ENCODE results near the gene RIOK3. TPM values are rescaled to one million over a fixed set of nuclear protein-coding genes. Genes with fewer than 3 reads are reported as not detected.

Gene RIOK3
- total RNA-seq, 1 experiment from 2014 or later, result 19.4 TPM

DNA sequence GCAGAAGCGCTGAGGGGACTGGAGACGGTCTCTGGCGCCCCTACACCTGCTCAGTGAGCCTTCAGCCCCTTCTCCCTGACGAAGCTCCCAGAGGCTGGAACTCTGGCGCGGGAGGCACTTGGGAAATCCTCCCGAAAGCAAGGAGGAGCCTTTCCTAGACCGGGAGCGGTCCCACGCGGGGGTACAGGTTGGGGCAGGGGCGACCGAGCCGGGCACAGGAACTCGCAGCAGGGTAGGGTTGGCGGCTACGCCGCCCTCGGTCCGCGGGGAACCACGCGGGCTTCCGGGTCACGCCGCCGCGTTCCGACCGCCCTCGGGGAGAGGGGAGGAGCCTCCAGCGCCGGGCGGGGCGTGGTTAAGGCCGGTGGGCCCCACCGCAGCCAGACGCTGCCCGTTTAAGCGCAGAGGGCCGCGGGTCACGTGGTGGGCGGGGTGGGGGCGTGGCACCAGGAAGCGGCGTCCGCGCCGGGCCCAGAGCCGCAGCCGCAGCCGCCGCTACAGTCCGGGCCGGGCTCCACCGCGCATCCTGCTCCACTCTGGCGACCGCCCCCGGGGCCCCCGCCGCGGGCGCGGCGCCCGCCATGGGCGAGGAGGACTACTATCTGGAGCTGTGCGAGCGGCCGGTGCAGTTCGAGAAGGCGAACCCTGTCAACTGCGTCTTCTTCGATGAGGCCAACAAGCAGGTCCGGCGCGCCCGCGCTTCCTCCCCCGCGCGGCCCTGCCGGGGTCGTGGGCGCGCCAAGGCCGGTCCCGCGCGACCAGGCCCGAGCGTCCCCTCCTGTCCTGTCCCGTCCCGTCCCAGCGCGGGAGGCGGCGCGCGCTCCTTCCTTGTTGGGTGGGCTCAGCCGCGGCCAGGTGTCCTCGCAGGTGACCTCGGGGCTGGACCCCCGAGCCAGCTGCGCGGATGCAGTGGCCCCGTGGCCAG lies 50.2 kb downstream of the RIOK3 start, which contains the start of gene RMC1 (continued):
- no peak for TF ChIP-seq TP53 (CRISPR knock-in tag; IDR thresholded peaks at IDR 0.05)

DNA sequence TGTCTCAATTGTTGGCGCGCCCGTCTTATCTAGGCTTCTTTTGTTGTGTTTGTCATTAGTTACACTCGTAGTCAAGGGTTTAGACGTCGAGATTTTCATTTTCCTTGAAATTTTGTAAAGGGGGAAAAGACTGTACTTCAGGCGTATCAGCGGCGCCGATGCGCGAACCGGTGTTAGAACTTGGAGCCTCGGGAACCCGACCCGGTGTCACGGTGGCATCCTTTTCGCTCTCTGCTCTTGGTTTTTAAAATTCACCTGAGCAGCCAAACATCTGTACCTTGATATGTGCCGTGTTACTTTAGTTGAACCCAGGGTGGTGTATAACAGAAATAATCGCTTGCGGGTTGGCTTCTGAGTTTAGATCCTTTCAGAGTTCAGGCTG lies 50.9 kb downstream of the RIOK3 start:
- no peak for DNase-seq (ENCODE audit: low spot score)
- CTCF ChIA-PET, result no interaction called here
- no peak overlapping the region for H3K27ac Mint-ChIP-seq

DNA sequence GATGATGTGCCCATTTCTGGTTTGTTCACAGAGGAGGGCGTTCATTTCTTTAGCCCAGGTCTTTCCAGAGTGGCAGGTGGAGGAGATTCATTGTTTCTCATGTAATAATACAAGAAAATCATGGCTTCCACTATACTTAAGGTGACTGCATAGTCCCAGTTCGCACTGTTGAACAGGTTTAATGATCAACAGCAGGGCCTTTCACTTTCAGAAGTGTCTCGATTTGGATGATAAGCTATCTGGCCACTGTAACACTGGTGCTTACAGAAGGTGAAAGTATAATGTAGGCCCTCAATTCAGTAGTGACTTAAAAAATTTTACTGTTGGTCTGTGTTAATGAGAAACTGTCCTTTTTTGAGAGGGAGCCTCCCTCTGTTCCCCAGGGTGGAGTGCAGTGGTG lies 51.6 kb downstream of the RIOK3 start:
- Mint-ChIP-seq H3K36me3 (peaks cover 7% of the 10 kb centered on the region), H3K27me3 (ENCODE audit: low read depth) (peaks cover 12% of the 10 kb centered on the region), H3K4me1 (peaks cover 21% of the 10 kb centered on the region), H3K9me3 (no peaks in the 10 kb centered on the region), H3K27ac (no peak overlapping the region), H3K4me3 (peak overlapping the region; percentile 96)
- POLR2A ChIA-PET, result no interaction called here
- ATAC-seq (no peak), DNase-seq (ENCODE audit: low spot score) (no peak)
- TF ChIP-seq ZNF416 (CRISPR knock-in tag; IDR thresholded peaks at IDR 0.05), result no peak
- TF ChIP-seq NR3C1 (CRISPR knock-in tag; conservative IDR thresholded peaks at IDR 0.05; ENCODE audit: low read depth), result no peak
- TF ChIP-seq GTF2I (CRISPR knock-in tag; conservative IDR thresholded peaks at IDR 0.05), result no peak
- TF ChIP-seq NR1H2 (CRISPR knock-in tag; IDR thresholded peaks at IDR 0.05), result no peak
- TF ChIP-seq, protein P1, sequence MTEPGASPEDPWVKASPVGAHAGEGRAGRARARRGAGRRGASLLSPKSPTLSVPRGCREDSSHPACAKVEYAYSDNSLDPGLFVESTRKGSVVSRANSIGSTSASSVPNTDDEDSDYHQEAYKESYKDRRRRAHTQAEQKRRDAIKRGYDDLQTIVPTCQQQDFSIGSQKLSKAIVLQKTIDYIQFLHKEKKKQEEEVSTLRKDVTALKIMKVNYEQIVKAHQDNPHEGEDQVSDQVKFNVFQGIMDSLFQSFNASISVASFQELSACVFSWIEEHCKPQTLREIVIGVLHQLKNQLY (CRISPR knock-in tag; IDR thresholded peaks at IDR 0.05), result no peak
- TF ChIP-seq E2F4 (CRISPR knock-in tag; IDR thresholded peaks at IDR 0.05; ENCODE audit: borderline replicate concordance, low read depth), result no peak
- no peak for TF ChIP-seq FOXK1 (CRISPR knock-in tag; IDR thresholded peaks at IDR 0.05)
- no peak for TF ChIP-seq ATF1 (CRISPR knock-in tag; IDR thresholded peaks at IDR 0.05)
- TF ChIP-seq ZNF263 (CRISPR knock-in tag; IDR thresholded peaks at IDR 0.05; ENCODE audit: low read depth), result no peak
- TF ChIP-seq SMAD3 (CRISPR knock-in tag; IDR thresholded peaks at IDR 0.05; ENCODE audit: borderline replicate concordance), result no peak
- TF ChIP-seq ZNF671 (CRISPR knock-in tag; IDR thresholded peaks at IDR 0.05), result no peak
- TF ChIP-seq TEAD1 (CRISPR knock-in tag; IDR thresholded peaks at IDR 0.05), result no peak
- TF ChIP-seq JAZF1 (CRISPR knock-in tag; IDR thresholded peaks at IDR 0.05), result no peak
- TF ChIP-seq ESRRA (CRISPR knock-in tag; IDR thresholded peaks at IDR 0.05; ENCODE audit: borderline replicate concordance), result no peak
- TF ChIP-seq IRF2 (CRISPR knock-in tag; IDR thresholded peaks at IDR 0.05; ENCODE audit: borderline replicate concordance, low read depth), result no peak
- TF ChIP-seq FOXP1 (CRISPR knock-in tag; IDR thresholded peaks at IDR 0.05; ENCODE audit: borderline replicate concordance), result no peak
- TF ChIP-seq, protein P2, sequence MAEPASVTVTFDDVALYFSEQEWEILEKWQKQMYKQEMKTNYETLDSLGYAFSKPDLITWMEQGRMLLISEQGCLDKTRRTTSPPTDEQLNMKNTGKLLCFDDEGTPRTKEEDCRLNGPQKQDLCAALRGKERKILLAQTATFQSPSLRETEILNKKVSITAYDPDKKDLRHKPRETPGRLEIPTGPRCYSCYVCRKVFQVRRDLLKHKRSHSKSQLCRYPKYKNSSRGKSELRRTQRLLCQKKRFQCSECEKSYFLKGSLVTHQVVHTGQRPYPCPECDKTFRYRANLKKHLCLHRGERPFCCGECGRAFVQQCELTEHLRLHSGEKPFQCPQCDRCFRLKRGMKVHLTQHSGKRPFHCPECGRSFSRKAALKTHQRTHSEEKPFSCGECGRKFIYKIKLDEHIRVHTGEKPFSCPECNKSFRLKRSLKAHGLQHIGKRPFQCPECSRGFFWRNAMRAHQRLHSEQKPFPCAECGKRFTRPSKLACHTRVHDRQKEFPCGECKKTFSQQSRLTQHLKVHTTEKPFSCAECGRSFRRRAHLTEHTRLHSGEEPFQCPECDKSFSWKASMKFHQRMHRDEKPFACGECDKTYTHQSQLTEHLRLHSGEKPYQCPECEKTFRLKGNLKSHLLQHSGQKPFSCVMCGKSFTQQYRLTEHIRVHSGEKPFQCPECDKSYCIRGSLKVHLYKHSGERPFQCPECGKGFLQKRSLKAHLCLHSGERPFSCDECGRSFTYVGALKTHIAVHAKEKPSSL (CRISPR knock-in tag; conservative IDR thresholded peaks at IDR 0.05), result no peak
- CTCF ChIA-PET, result no interaction called here

More for the DNA sequence above, 50.9 kb downstream of the RIOK3 start:
- Mint-ChIP-seq H3K4me3 (peak overlapping the region; percentile 96), H3K36me3 (peaks cover 7% of the 10 kb centered on the region), H3K27me3 (ENCODE audit: low read depth) (peaks cover 12% of the 10 kb centered on the region), H3K4me1 (peaks cover 21% of the 10 kb centered on the region), H3K9me3 (no peaks in the 10 kb centered on the region)
- POLR2A ChIA-PET, result no interaction called here
- no peak for ATAC-seq
- TF ChIP-seq, protein P3, sequence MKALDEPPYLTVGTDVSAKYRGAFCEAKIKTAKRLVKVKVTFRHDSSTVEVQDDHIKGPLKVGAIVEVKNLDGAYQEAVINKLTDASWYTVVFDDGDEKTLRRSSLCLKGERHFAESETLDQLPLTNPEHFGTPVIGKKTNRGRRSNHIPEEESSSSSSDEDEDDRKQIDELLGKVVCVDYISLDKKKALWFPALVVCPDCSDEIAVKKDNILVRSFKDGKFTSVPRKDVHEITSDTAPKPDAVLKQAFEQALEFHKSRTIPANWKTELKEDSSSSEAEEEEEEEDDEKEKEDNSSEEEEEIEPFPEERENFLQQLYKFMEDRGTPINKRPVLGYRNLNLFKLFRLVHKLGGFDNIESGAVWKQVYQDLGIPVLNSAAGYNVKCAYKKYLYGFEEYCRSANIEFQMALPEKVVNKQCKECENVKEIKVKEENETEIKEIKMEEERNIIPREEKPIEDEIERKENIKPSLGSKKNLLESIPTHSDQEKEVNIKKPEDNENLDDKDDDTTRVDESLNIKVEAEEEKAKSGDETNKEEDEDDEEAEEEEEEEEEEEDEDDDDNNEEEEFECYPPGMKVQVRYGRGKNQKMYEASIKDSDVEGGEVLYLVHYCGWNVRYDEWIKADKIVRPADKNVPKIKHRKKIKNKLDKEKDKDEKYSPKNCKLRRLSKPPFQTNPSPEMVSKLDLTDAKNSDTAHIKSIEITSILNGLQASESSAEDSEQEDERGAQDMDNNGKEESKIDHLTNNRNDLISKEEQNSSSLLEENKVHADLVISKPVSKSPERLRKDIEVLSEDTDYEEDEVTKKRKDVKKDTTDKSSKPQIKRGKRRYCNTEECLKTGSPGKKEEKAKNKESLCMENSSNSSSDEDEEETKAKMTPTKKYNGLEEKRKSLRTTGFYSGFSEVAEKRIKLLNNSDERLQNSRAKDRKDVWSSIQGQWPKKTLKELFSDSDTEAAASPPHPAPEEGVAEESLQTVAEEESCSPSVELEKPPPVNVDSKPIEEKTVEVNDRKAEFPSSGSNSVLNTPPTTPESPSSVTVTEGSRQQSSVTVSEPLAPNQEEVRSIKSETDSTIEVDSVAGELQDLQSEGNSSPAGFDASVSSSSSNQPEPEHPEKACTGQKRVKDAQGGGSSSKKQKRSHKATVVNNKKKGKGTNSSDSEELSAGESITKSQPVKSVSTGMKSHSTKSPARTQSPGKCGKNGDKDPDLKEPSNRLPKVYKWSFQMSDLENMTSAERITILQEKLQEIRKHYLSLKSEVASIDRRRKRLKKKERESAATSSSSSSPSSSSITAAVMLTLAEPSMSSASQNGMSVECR (CRISPR knock-in tag; IDR thresholded peaks at IDR 0.05; ENCODE audit: borderline replicate concordance), result no peak
- TF ChIP-seq TCF7 (CRISPR knock-in tag; IDR thresholded peaks at IDR 0.05; ENCODE audit: low read depth), result no peak
